Large intestine (tissue), 3 donors: Measurements from ENCODE around the gene ERBIN. TPM values are rescaled to one million over a fixed set of nuclear protein-coding genes. Genes with fewer than 3 reads are reported as not detected.

Experiments
- DNase-seq, 2 donors: peaks; one replicate each; pipeline versions ENCODE4 v3.0.0 to v3.0.0-alpha.2; 2013
- H3K27ac ChIP-seq: one replicate; pipeline ENCODE4 v1.5.1; 2013; ENCODE audit warnings: low read length
- H3K27me3 ChIP-seq: 2 replicates; pipeline ENCODE4 v1.6.1; 2013; ENCODE audit warnings: low read length; ENCODE audit not compliant: control insufficient read depth, insufficient read depth
- H3K36me3 ChIP-seq: 2 replicates; pipeline ENCODE4 v1.6.1; 2013; ENCODE audit warnings: low read length; ENCODE audit not compliant: control insufficient read depth, insufficient read depth
- H3K4me1 ChIP-seq: one replicate; pipeline ENCODE4 v1.6.1; 2013; ENCODE audit warnings: low read length; ENCODE audit not compliant: control insufficient read depth, insufficient read depth
- H3K4me3 ChIP-seq: one replicate; pipeline ENCODE4 v1.5.1; 2013; ENCODE audit warnings: low read length
- H3K9me3 ChIP-seq: one replicate; pipeline ENCODE4 v1.6.1; 2013; ENCODE audit warnings: mild to moderate bottlenecking, low read depth, low read length, moderate library complexity; ENCODE audit not compliant: control insufficient read depth
- WGBS: methylation state at CpG from one replicate; pipeline ENCODE4 v1.1.5; 2013; ENCODE audit warnings: low lambda C conversion rate; ENCODE audit not compliant: insufficient coverage; 5-methylcytosine and 5-hydroxymethylcytosine counted together
- polyA plus RNA-seq: library from polyadenylated mRNA; unstranded; fragments of 120-200 nt; gene quantifications from one replicate; pipeline ENCODE4 v1.2.1, GENCODE V29; 2013

Gene ERBIN
- polyA plus RNA-seq, 1 donor: 121 TPM

GRCh38 chr5:65892801-65893200, 33.6 kb upstream of the ERBIN start:
- H3K27ac ChIP-seq: no peak overlapping the region
- H3K4me1 ChIP-seq: no peaks in the 10 kb centered on the region
- H3K9me3 ChIP-seq: no peaks in the 10 kb centered on the region
- no peaks in the 10 kb centered on the region for H3K36me3 ChIP-seq
- peaks cover 6% of the 10 kb centered on the region for H3K27me3 ChIP-seq
- WGBS: no CpG with 5 or more reads among the region's 1 CpG
- H3K4me3 ChIP-seq: no peak overlapping the region
- DNase-seq: no peak

- Histone ChIP-seq H3K36me3 (no peaks in the 10 kb centered on the region), H3K27me3 (peaks cover 5% of the 10 kb centered on the region), H3K4me3 (no peak overlapping the region), H3K4me1 (no peaks in the 10 kb centered on the region), H3K27ac (no peak overlapping the region), H3K9me3 (no peaks in the 10 kb centered on the region)
- WGBS: 46% methylated on average over 3 of the region's 9 CpGs
- DNase-seq: no peak
These were observed 32.5 kb upstream of the ERBIN start for GRCh38 chr5:65893749-65894430.

- Histone ChIP-seq H3K27me3 (peaks cover 2% of the 10 kb centered on the region), H3K4me1 (no peaks in the 10 kb centered on the region), H3K27ac (no peak overlapping the region), H3K36me3 (no peaks in the 10 kb centered on the region), H3K4me3 (no peak overlapping the region), H3K9me3 (no peaks in the 10 kb centered on the region)
- WGBS: no CpG with 5 or more reads among the region's 3 CpGs
- no peak for DNase-seq
These were observed 30.5 kb upstream of the ERBIN start for GRCh38 chr5:65895891-65896290.

GRCh38 chr5:65900746-65901145, 25.6 kb upstream of the ERBIN start:
- Histone ChIP-seq H3K4me1 (no peaks in the 10 kb centered on the region), H3K9me3 (no peaks in the 10 kb centered on the region), H3K36me3 (no peaks in the 10 kb centered on the region), H3K27ac (no peak overlapping the region), H3K4me3 (no peak overlapping the region), H3K27me3 (peaks cover 2% of the 10 kb centered on the region)
- DNase-seq: no peak
- WGBS: no CpG with 5 or more reads among the region's 2 CpGs

GRCh38 chr5:65902104-65902503, 24.3 kb upstream of the ERBIN start:
- H3K4me1 ChIP-seq: no peaks in the 10 kb centered on the region
- no peak overlapping the region for H3K27ac ChIP-seq
- WGBS: no CpG with 5 or more reads among the region's 4 CpGs
- H3K4me3 ChIP-seq: no peak overlapping the region
- H3K27me3 ChIP-seq: no peaks in the 10 kb centered on the region
- no peak for DNase-seq
- H3K9me3 ChIP-seq: no peaks in the 10 kb centered on the region
- H3K36me3 ChIP-seq: no peaks in the 10 kb centered on the region

GRCh38 chr5:65903581-65903980, 22.8 kb upstream of the ERBIN start:
- DNase-seq: no peak
- Histone ChIP-seq H3K9me3 (no peaks in the 10 kb centered on the region), H3K27me3 (no peaks in the 10 kb centered on the region), H3K36me3 (no peaks in the 10 kb centered on the region), H3K4me3 (no peak overlapping the region), H3K27ac (no peak overlapping the region), H3K4me1 (no peaks in the 10 kb centered on the region)
- no CpG with 5 or more reads among the region's 1 CpG for WGBS

- Histone ChIP-seq H3K4me1 (no peaks in the 10 kb centered on the region), H3K9me3 (no peaks in the 10 kb centered on the region), H3K4me3 (no peak overlapping the region), H3K36me3 (no peaks in the 10 kb centered on the region), H3K27me3 (no peaks in the 10 kb centered on the region), H3K27ac (no peak overlapping the region)
- DNase-seq: no peak
These were observed 20.1 kb upstream of the ERBIN start for GRCh38 chr5:65906256-65906655.

- DNase-seq: no peak
- Histone ChIP-seq H3K4me3 (no peak overlapping the region), H3K27ac (no peak overlapping the region), H3K27me3 (no peaks in the 10 kb centered on the region), H3K36me3 (no peaks in the 10 kb centered on the region), H3K4me1 (peaks cover 5% of the 10 kb centered on the region), H3K9me3 (no peaks in the 10 kb centered on the region)
- WGBS: 80% methylated on average over 1 of the region's 2 CpGs
These were observed 19.2 kb upstream of the ERBIN start for GRCh38 chr5:65907135-65907534.

GRCh38 chr5:65910711-65911110, 15.7 kb upstream of the ERBIN start:
- Histone ChIP-seq H3K27ac (no peak overlapping the region), H3K9me3 (no peaks in the 10 kb centered on the region), H3K36me3 (no peaks in the 10 kb centered on the region), H3K4me1 (peaks cover 28% of the 10 kb centered on the region), H3K4me3 (no peak overlapping the region), H3K27me3 (no peaks in the 10 kb centered on the region)
- DNase-seq: no peak
- no CpG with 5 or more reads among the region's 3 CpGs for WGBS

- WGBS: 94% methylated on average over 2 of the region's 3 CpGs
- DNase-seq: no peak
These were observed 14.1 kb upstream of the ERBIN start for GRCh38 chr5:65912311-65912710.

GRCh38 chr5:65913519-65913918, 12.9 kb upstream of the ERBIN start:
- Histone ChIP-seq H3K36me3 (no peaks in the 10 kb centered on the region), H3K4me3 (no peak overlapping the region), H3K27ac (peak overlapping the region; percentile 96), H3K27me3 (no peaks in the 10 kb centered on the region), H3K9me3 (no peaks in the 10 kb centered on the region), H3K4me1 (peaks cover 36% of the 10 kb centered on the region)
- WGBS: 89% methylated on average over 1 of the region's 3 CpGs
- DNase-seq: peak in 1 of 2 donors; percentile 32

More at GRCh38 chr5:65912311-65912710, 14.1 kb upstream of the ERBIN start:
- no peak overlapping the region for H3K4me3 ChIP-seq
- peak overlapping the region; percentile 36 for H3K27ac ChIP-seq
- H3K4me1 ChIP-seq: peaks cover 36% of the 10 kb centered on the region
- no peaks in the 10 kb centered on the region for H3K27me3 ChIP-seq
- H3K9me3 ChIP-seq: no peaks in the 10 kb centered on the region
- H3K36me3 ChIP-seq: no peaks in the 10 kb centered on the region
